Transverse colon (tissue), 3 donors: ENCODE results near the gene SLC25A25.
"Not testable (repeated sequence)": the region's sequence is repeated elsewhere in the genome, so short reads cannot be mapped to it uniquely, and the experiment has no call there.

Experiments used
- EP300 ChIP-seq: sonication (generic); formaldehyde crosslinking; IDR thresholded peaks from one replicate; pipeline ENCODE4 v1.6.1; 2017; ENCODE audit warnings: antibody characterized with exemption, low read depth
- TF ChIP-seq, protein P1 (sequence below), 5 experiments: fragments of 200-600 bp in 3 of 5; fragments of 450-650 bp in 2 of 5; sonication (generic) in 3 of 5; IDR thresholded peaks; 1 replicate in 2 of 5; 2 replicates in 3 of 5; pipeline ENCODE4 v1.5.1; 2016 to 2017; ENCODE audit warnings: antibody characterized with exemption in 5 of 5, inconsistent platforms in 3 of 5, mild to moderate bottlenecking in 2 of 5, moderate library complexity in 1 of 5

DNA sequence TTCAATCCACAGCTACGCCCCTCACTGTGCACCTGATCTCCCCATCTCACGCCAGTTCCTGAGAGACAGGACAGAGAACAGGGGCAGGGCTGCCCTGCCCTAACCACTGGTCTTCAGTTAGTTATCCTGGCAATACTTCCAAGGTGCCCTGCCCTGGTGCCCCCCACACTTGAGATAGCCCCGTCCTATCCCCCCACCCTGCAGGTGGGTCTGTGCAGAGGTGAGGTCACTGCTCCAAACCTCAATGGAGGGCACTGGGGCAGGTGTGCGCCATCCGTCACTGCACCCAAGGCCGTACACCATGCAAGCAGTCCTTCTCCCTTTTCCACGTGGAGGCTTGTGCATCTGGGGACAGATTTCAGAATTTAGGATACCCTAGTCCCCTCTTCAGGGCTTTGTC is 62.6 kb downstream of the SLC25A25 start:
- TF ChIP-seq, protein P1, sequence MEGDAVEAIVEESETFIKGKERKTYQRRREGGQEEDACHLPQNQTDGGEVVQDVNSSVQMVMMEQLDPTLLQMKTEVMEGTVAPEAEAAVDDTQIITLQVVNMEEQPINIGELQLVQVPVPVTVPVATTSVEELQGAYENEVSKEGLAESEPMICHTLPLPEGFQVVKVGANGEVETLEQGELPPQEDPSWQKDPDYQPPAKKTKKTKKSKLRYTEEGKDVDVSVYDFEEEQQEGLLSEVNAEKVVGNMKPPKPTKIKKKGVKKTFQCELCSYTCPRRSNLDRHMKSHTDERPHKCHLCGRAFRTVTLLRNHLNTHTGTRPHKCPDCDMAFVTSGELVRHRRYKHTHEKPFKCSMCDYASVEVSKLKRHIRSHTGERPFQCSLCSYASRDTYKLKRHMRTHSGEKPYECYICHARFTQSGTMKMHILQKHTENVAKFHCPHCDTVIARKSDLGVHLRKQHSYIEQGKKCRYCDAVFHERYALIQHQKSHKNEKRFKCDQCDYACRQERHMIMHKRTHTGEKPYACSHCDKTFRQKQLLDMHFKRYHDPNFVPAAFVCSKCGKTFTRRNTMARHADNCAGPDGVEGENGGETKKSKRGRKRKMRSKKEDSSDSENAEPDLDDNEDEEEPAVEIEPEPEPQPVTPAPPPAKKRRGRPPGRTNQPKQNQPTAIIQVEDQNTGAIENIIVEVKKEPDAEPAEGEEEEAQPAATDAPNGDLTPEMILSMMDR (IDR thresholded peaks at IDR 0.05), result not testable (repeated sequence)
- TF ChIP-seq EP300, result not testable (repeated sequence)
